Activated CD4-positive, alpha-beta T cell treated with anti-CD3 and anti-CD28 coated beads for 48 hours (primary cell): ENCODE measurements around the gene RASAL2.

Experiments used
- DNase-seq: peaks from one replicate; pipeline ENCODE4 v3.0.0-alpha.2; 2020

The RASAL2 gene

GRCh38 chr1:178405137-178405536, 311.2 kb downstream of the RASAL2 start:
- no peak for DNase-seq

GRCh38 chr1:178407215-178407614, 313.3 kb downstream of the RASAL2 start:
- DNase-seq, result no peak

DNA sequence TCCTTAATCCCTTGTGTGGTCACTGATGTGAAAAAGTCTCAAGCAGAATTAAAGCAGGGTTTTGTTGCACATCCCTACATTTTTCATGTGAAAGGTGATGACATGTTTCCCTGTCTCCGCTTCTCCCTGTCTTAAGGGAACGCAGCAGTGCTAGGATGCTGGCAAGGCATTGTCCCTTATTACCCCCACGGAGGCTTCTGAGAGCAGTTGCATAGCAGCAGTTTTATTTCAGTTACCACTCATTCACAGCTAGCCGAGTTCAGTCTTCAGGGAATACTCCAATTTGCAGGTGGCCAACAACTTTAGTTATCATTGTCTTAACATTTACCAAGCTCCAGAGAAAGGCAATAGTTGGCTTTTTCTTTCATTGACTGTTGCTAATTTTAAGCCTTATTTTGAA, 313.8 kb downstream of the RASAL2 start:
- DNase-seq, result no peak

DNA sequence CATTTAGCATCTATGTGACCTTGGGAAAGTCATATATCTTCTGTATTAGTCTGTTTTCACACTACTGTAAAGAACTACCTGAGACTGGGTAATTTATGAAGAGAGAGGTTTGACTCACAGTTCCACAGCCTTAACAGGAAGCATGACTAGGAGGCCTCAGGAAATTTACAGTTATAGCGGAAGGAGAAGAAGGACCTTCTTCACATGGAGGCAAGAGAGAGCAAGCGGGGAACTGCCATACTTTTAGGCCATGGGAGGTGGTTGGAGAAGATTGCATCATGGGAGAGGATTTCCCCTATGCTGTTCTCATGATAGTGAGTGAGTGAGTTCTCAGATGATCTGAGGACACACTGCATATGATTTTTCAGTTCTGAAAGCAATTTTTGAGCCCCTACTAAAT, 315.0 kb downstream of the RASAL2 start:
- DNase-seq, result no peak

DNA sequence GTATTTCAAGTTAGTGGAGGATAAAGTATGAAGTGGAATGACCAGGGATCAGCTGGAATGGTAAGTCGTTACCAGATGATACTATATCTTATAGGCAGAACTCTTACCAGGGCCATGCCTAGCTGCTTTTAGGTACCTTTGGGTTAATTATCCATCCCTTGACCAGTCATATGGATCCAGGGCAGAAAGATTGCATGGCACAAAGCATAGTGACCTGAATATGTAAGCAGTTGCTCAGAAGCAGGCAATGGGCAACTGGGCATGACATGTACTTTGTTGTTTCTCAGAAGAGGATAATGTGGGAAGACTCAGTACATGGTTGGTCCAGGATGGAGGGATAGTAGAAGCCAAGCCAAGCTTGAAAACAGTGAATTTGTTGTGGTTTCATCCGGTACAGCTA, 315.6 kb downstream of the RASAL2 start:
- no peak for DNase-seq

DNA sequence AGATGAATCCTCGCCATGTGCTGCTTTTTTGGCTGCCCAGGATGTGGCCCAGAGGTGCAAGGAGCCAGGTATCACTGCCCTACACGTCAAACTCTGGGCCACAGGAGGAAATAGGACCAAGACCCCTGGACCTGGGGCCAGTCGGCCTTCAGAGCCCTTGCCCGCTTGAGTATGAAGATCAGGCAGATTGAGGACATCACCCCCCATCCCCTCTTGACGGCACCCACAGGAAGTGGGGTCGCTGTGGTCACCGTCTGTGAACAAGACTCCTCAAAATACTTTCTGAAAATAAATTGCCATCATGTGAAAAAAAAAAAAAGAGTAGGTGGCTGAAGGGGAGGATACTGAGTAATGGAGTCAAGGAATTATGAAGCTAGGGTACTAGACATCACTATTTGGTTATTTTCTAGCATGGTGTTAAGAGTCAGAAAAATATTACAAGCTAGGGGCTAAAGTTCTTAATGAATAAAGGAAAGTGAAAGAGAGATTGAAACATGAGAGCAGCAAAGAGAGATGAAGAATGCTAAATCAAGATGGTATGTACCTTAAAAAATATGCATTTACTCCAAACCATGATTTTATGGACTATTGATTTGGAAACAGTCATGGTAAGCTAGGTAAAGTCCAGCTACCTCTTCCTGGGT, 318.0 kb downstream of the RASAL2 start:
- no peak for DNase-seq

- no peak for DNase-seq
Measured at GRCh38 chr1:178412400-178412770, 318.5 kb downstream of the RASAL2 start.

DNA sequence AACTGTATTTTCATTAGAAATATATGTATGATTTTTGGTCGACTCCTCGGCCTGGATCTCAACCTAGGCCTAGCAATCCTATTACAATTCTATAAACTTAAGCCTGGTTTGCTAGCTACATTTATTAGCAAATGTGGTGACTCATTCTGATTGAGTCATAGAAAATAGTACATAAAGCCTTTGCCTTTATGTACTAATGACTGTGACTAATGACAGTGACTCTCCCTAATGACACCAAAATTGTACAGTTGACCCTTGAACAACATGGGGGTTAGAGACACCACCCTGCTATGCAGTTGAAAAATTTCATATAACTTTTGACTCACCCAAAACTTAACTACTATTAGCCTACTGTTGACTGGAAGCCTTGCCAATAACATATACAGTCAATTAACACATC, 324.0 kb downstream of the RASAL2 start:
- DNase-seq, result no peak

GRCh38 chr1:178418284-178418955, 324.5 kb downstream of the RASAL2 start:
- no peak for DNase-seq

GRCh38 chr1:178434360-178434759, 340.5 kb downstream of the RASAL2 start:
- no peak for DNase-seq

GRCh38 chr1:178434899-178435435, 341.1 kb downstream of the RASAL2 start:
- DNase-seq, result no peak

GRCh38 chr1:178436899-178437298, 343.0 kb downstream of the RASAL2 start:
- DNase-seq, result no peak

GRCh38 chr1:178438432-178438831, 344.5 kb downstream of the RASAL2 start:
- DNase-seq, result no peak

GRCh38 chr1:178442925-178443324, 349.0 kb downstream of the RASAL2 start:
- no peak for DNase-seq

DNA sequence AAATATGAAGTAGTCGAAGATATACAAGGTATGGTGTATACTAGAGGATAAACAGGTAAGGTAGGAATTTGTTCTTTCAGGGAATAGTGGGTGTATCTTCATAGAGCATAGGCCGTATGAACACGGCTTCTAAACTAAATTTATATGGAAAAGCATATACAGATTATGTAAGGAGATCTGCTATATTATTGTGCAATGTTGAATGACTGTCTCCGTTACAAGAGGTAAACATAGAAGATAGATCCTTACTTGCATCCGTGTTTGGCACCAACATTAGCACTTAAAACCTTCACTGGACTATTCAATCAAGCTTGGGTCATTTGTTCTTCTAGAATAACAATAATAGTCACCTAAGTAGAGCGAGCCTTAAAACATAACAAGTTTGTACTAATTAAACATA, 357.0 kb downstream of the RASAL2 start:
- no peak for DNase-seq

DNA sequence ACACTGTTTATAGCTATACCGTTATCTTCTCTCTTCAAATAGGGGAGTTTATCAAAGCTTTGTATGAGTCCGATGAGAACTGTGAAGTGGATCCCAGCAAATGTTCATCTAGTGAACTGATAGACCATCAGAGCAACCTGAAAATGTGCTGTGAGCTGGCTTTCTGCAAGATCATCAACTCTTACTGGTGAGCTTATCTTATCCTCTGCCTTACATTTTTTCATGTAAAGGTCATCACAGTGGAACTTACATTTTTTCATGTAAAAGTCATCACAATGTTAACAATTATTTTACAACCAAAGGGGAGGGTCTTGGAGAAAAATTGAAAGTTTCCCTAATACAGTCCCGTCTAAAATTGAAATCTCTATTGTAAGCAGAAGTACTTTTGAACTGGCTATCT, 357.6 kb downstream of the RASAL2 start:
- DNase-seq, result no peak

GRCh38 chr1:178452013-178452412, 358.1 kb downstream of the RASAL2 start:
- DNase-seq, result no peak

- no peak for DNase-seq
Measured at GRCh38 chr1:178456472-178456871, 362.6 kb downstream of the RASAL2 start.

GRCh38 chr1:178457651-178458050, 363.7 kb downstream of the RASAL2 start:
- DNase-seq, result no peak

DNA sequence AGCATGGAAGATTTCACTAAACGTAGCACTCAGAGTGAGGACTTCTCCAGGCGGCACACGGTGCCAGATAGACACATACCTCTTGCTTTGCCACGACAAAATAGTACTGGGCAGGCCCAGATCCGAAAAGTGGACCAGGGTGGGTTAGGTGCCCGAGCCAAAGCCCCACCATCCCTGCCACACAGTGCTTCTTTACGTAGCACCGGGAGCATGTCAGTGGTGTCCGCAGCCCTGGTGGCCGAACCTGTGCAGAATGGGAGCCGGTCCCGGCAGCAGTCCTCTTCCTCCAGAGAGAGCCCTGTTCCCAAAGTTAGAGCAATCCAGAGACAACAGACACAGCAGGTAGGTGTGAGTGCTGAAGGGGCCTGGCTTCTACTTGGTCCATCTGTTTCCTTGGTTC, 364.3 kb downstream of the RASAL2 start:
- no peak for DNase-seq

- DNase-seq, result no peak
Measured at GRCh38 chr1:178461104-178461503, 367.2 kb downstream of the RASAL2 start.

- DNase-seq, result no peak
Measured at GRCh38 chr1:178461701-178462100, 367.8 kb downstream of the RASAL2 start.

GRCh38 chr1:178464141-178464540, 370.2 kb downstream of the RASAL2 start:
- no peak for DNase-seq

DNA sequence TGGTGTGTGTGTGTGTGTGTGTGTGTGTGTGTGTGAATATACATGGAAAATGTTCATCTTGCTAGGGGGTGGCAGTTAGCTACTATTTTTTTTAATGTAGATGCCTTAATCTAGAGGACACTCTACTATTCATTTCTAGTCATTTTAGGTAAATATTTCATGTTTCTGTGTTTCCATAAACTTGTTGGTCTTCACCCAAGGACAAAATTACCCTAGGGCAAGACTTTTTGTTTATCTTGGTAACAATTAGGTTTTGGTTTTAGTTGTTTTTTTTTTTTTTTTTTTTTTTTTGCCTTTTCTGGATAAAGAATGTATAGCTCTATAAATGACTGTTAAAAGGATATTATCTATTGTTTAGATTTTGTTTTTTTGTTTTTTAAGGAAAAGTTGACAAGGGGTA, 370.7 kb downstream of the RASAL2 start:
- no peak for DNase-seq

- no peak for DNase-seq
Measured at GRCh38 chr1:178465011-178465410, 371.1 kb downstream of the RASAL2 start.
